Ishikawa (cell line): ENCODE data around the gene IFTAP.

Experiments
- CEBPB ChIP-seq: IDR thresholded peaks from 2 replicates; pipeline ENCODE4 v1.6.1; 2012
- CREB1 ChIP-seq: IDR thresholded peaks from 2 replicates; pipeline ENCODE4 v1.6.1; 2012; ENCODE audit warnings: low read depth
- EGR1 ChIP-seq: IDR thresholded peaks from 2 replicates; pipeline ENCODE4 v1.6.1; 2012
- EP300 ChIP-seq: IDR thresholded peaks from 2 replicates; pipeline ENCODE4 v1.6.1; 2012; ENCODE audit warnings: borderline replicate concordance
- FOXM1 ChIP-seq: IDR thresholded peaks from 2 replicates; pipeline ENCODE4 v1.6.1; 2012; ENCODE audit warnings: low read depth, borderline replicate concordance
- MAX ChIP-seq: IDR thresholded peaks from 2 replicates; pipeline ENCODE4 v1.6.1; 2012
- NFIC ChIP-seq: IDR thresholded peaks from 2 replicates; pipeline ENCODE4 v1.6.1; 2012
- RAD21 ChIP-seq: IDR thresholded peaks from 2 replicates; pipeline ENCODE4 v1.6.1; 2012; ENCODE audit warnings: low read depth
- REST ChIP-seq: IDR thresholded peaks from 2 replicates; pipeline ENCODE4 v1.6.1; 2012; ENCODE audit warnings: low read depth, mild to moderate bottlenecking
- TAF1 ChIP-seq: IDR thresholded peaks from 2 replicates; pipeline ENCODE4 v1.6.1; 2012; ENCODE audit warnings: low read depth, mild to moderate bottlenecking
- TCF12 ChIP-seq: IDR thresholded peaks from 2 replicates; pipeline ENCODE4 v1.6.1; 2012; ENCODE audit warnings: low read depth
- TEAD4 ChIP-seq: IDR thresholded peaks from 2 replicates; pipeline ENCODE4 v1.6.1; 2012
- USF1 ChIP-seq: IDR thresholded peaks from 2 replicates; pipeline ENCODE4 v1.6.1; 2012
- YY1 ChIP-seq: IDR thresholded peaks from 2 replicates; pipeline ENCODE4 v1.6.1; 2012; ENCODE audit warnings: low read depth
- ZBTB7A ChIP-seq: IDR thresholded peaks from 2 replicates; pipeline ENCODE4 v1.6.1; 2012; ENCODE audit warnings: low read depth

IFTAP gene

GRCh38 chr11:36620246-36620645 is 25.9 kb downstream of the IFTAP start:
- TF ChIP-seq FOXM1: no peak
- no peak for TF ChIP-seq TEAD4
- TF ChIP-seq RAD21: no peak
- TF ChIP-seq EGR1: no peak
- TF ChIP-seq ZBTB7A: no peak
- no peak for TF ChIP-seq YY1
- no peak for TF ChIP-seq NFIC
- TF ChIP-seq CREB1: no peak
- no peak for TF ChIP-seq REST
- no peak for TF ChIP-seq MAX
- no peak for TF ChIP-seq TAF1
- no peak for TF ChIP-seq USF1
- TF ChIP-seq TCF12: no peak

GRCh38 chr11:36622431-36623136 is 28.3 kb downstream of the IFTAP start:
- no peak for TF ChIP-seq TCF12
- TF ChIP-seq MAX: no peak
- TF ChIP-seq REST: no peak
- TF ChIP-seq CREB1: no peak
- TF ChIP-seq YY1: no peak
- no peak for TF ChIP-seq NFIC
- peak; percentile 62 for TF ChIP-seq RAD21

GRCh38 chr11:36623494-36623893 is 29.2 kb downstream of the IFTAP start:
- TF ChIP-seq CREB1 (no peak), FOXM1 (no peak)

- TF ChIP-seq YY1: no peak
- no peak for TF ChIP-seq TAF1
- TF ChIP-seq TCF12: no peak
- no peak for TF ChIP-seq NFIC
Measured at GRCh38 chr11:36627006-36627405, 32.7 kb downstream of the IFTAP start.

- no peak for TF ChIP-seq NFIC
- no peak for TF ChIP-seq TEAD4
- no peak for TF ChIP-seq FOXM1
- no peak for TF ChIP-seq ZBTB7A
- no peak for TF ChIP-seq EP300
- TF ChIP-seq EGR1: no peak
- no peak for TF ChIP-seq MAX
- TF ChIP-seq USF1: no peak
- TF ChIP-seq CEBPB: no peak
Measured at GRCh38 chr11:36627471-36627870, 33.2 kb downstream of the IFTAP start.

- TF ChIP-seq TAF1 (no peak), ZBTB7A (no peak), EGR1 (no peak), USF1 (no peak)
Measured at GRCh38 chr11:36628141-36628540, 33.8 kb downstream of the IFTAP start.

GRCh38 chr11:36628765-36629244 is 34.5 kb downstream of the IFTAP start:
- TF ChIP-seq TCF12: no peak
- TF ChIP-seq MAX: no peak
- no peak for TF ChIP-seq NFIC
- TF ChIP-seq TEAD4: no peak
- no peak for TF ChIP-seq ZBTB7A
- TF ChIP-seq YY1: no peak
- no peak for TF ChIP-seq CEBPB
- no peak for TF ChIP-seq TAF1
- no peak for TF ChIP-seq FOXM1
- TF ChIP-seq EP300: no peak
- TF ChIP-seq RAD21: no peak
- TF ChIP-seq REST: no peak
- TF ChIP-seq EGR1: no peak
- no peak for TF ChIP-seq USF1
- TF ChIP-seq CREB1: no peak
